IPS-18c (cell line): ENCODE results near the gene PKN1.
"Not testable (repeated sequence)": the region's sequence is repeated elsewhere in the genome, so short reads cannot be mapped to it uniquely, and the experiment has no call there.

ENCODE experiments used
- H3K4me3 ChIP-seq: 2 replicates; pipeline ENCODE4 v1.7.0; 2013; ENCODE audit warnings: low read depth, mild to moderate bottlenecking, low read length, moderate library complexity; ENCODE audit not compliant: insufficient read depth
- H3K9me3 ChIP-seq: one replicate; pipeline ENCODE4 v1.6.1; 2013; ENCODE audit warnings: mild to moderate bottlenecking, low read length, moderate library complexity; ENCODE audit not compliant: control insufficient read depth, insufficient read depth

The PKN1 gene

GRCh38 chr19:14494411-14494810, 61.3 kb downstream of the PKN1 start:
- Histone ChIP-seq H3K4me3 (no peak overlapping the region), H3K9me3 (no peaks in the 10 kb centered on the region)

GRCh38 chr19:14494910-14495671, 62.0 kb downstream of the PKN1 start:
- peak overlapping the region; percentile 67 for H3K4me3 ChIP-seq
- H3K9me3 ChIP-seq = no peaks in the 10 kb centered on the region

DNA sequence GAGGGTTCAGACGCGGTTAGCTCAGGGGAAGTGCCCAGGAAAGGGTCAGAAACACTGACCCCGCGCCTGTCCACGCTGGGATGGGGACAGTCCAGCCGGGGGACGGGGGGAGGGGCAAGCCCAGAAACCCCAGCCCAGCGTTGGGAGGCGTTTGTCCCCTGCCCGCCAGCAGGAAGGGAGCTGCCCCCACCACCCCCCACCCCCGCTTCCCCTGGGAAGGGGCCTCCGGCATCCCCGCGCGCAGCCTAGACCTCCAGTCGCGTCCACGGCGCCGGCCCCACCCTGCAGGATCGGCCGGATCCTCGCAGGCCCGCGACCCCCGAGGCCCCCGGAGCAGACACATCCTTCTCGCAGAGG, 62.5 kb downstream of the PKN1 start:
- Histone ChIP-seq H3K9me3 (no peaks in the 10 kb centered on the region), H3K4me3 (peak overlapping the region; percentile 67)

GRCh38 chr19:14496029-14496833, 63.1 kb downstream of the PKN1 start, which contains the start of gene GIPC1:
Gene GIPC1, minus strand, starts transcription at chr19:14496127. Its CDS starts 13,151 bp downstream, at chr19:14482976.
- Histone ChIP-seq H3K9me3 (no peaks in the 10 kb centered on the region), H3K4me3 (peak within 1 kb of the TSS; percentile 67)

DNA sequence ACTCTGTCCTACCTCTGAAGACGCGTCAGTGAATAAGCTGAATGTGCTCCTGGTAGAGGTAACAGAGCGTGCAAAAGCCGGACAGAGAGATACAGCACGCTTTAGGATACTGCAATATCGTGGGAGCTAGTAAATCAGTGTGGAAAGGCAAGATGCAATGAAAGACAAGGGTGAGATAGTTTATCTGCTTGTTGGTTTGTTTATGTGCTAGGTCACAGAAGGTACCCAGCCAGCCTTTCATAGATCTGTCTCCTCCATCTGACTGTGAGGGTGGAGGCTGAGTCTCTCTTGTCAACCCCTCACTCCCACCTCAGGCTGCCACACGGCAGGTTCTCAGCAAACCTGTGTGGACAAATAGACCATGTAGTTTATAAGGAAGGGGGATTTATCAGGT, 63.7 kb downstream of the PKN1 start:
- Histone ChIP-seq H3K4me3 (no peak overlapping the region), H3K9me3 (no peaks in the 10 kb centered on the region)

GRCh38 chr19:14497228-14497921, 64.3 kb downstream of the PKN1 start:
- Histone ChIP-seq H3K9me3 (no peaks in the 10 kb centered on the region), H3K4me3 (no peak overlapping the region)

GRCh38 chr19:14502334-14503092, 69.4 kb downstream of the PKN1 start:
- no peak overlapping the region for H3K4me3 ChIP-seq
- no peaks in the 10 kb centered on the region for H3K9me3 ChIP-seq

- H3K9me3 ChIP-seq = no peaks in the 10 kb centered on the region
These were observed 70.2 kb downstream of the PKN1 start for GRCh38 chr19:14503285-14503684.

DNA sequence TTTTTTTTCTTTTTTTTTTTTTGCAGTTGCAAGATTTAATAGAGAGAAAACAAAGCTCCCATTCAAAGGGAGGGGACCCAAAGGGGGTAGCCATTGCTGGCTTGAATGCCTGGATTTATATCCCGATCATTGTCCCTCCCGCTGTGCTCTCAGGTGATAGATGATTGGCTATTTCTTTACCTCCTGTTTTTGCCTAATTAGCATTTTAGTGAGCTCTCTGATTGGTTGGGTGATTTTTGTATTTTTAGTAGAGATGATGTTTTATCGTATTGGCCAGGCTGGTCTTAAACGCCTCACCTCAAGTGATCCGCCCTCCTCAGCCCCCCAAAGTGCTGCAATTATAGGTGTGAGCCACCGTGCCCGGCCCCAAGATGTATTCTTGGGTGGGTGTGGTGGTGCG, 71.5 kb downstream of the PKN1 start:
- not testable (repeated sequence) for H3K9me3 ChIP-seq, H3K4me3 ChIP-seq

More at GRCh38 chr19:14503285-14503684, 70.2 kb downstream of the PKN1 start:
- no peak overlapping the region for H3K4me3 ChIP-seq

DNA sequence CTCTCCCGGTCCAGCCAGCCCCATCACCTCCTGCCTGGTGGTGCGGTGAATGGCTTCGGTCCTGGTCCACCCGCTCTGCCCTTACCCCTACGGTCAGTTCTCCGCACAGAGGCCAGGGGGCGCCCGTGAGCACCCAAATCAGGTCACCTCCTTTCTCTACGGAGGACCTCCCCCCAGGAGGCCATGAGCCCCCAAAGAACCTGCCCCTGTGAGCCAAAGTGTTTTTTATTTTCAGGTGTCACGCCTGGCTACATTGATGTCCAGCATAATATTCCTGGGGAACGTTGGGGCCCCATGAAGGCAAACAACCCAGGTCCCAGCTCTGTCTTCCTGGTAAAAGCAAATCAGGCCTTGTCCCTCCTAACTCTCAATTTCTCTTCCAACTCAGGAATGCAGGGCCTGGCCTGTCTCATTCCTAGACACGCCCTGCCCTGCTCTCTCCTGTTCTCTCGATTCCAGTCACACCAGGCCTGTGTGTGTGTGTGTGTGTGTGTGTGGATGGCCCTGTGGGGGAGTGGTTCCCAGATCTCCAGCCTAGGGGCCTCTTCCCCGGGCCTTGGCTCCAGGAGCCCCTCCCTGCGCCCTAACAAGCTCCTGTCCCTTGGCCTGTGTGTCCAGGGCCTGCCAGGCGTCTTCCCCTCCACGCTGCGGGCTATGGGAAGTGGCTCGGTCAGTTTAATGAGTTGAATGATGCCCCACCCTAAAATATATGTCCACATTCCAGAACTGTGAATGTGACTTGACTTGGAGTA, 72.6 kb downstream of the PKN1 start:
- no peak overlapping the region for H3K4me3 ChIP-seq

DNA sequence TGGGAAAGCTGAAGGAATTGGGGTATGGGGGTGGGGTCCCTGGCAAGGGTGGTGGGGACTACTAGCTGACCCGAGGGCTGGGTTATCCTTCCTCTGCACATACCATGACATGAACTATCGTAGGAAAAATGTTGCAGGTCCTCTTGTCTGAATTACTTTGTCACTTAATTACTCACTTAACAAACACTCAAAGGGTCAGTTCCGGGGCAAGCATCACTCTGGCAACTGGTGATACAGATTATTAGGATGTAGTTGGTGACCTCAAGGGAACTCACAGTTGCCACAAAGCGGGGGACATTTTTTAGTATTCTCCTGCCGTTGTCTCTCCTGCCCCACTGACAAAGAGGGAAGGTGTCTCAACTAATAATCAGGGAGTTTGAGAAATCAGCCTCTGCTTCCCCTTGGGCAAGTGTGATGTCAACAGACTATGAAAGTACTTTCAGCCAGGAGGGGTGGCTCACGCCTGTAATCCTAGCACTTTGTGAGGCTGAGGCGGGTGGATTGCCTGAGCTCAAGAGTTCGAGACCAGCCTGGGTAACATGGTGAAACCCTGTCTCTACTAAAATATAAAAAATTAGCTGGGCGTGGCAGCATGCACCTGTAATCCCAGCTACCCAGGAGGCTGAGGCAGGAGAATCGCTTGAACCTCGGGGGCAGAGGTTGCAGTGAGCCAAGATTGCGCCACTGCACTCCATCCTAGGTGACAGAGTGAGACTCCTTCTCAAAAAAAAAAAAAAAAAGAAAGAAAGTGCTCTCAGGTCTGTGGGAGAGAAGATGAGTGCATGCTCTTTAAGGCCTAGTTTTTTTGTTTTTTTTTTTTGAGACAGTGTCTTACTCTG, 74.8 kb downstream of the PKN1 start:
- H3K4me3 ChIP-seq = no peak overlapping the region
- H3K9me3 ChIP-seq = no peaks in the 10 kb centered on the region

More for the DNA sequence above, 72.6 kb downstream of the PKN1 start:
- no peaks in the 10 kb centered on the region for H3K9me3 ChIP-seq

- Histone ChIP-seq H3K4me3 (no peak overlapping the region), H3K9me3 (no peaks in the 10 kb centered on the region)
These were observed 77.5 kb downstream of the PKN1 start for GRCh38 chr19:14510311-14511228.

GRCh38 chr19:14511229-14511593, 78.1 kb downstream of the PKN1 start:
- Histone ChIP-seq H3K4me3 (no peak overlapping the region), H3K9me3 (no peaks in the 10 kb centered on the region)

DNA sequence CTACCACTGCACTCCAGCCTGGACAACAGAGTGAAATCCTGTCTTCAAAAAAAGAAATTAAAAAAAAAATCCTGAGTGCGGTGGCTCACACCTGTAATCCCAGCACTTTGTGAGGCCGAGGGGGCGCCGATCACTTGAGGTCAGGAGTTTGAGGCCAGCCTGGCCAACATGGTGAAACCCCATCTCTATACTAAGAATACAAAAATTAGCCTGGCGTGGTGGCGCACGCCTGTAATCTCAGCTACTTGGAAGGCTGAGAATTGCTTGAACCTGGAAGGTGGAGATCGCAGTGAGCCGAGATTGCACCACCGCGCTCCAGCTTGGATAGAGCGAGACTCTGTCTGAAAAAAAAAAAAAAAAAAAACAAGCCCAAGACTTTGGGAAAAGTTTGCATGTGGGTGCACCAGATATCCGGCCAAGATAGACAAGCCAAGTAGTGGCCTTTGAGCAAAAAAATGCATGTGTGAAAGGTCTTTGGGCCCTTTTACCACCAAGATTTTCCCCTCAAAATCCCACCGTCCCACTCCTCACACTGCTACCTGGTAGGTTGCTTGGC, 79.4 kb downstream of the PKN1 start:
- H3K4me3 ChIP-seq = no peak overlapping the region
- no peaks in the 10 kb centered on the region for H3K9me3 ChIP-seq
